ENCODE measurements around the gene PIP5K1A.
A peak's percentile ranks its signal among the peaks of the same experiment; 100 is the strongest.
"Not testable (repeated sequence)": the region's sequence is repeated elsewhere in the genome, so short reads cannot be mapped to it uniquely, and the experiment has no call there.

The PIP5K1A gene

DNA sequence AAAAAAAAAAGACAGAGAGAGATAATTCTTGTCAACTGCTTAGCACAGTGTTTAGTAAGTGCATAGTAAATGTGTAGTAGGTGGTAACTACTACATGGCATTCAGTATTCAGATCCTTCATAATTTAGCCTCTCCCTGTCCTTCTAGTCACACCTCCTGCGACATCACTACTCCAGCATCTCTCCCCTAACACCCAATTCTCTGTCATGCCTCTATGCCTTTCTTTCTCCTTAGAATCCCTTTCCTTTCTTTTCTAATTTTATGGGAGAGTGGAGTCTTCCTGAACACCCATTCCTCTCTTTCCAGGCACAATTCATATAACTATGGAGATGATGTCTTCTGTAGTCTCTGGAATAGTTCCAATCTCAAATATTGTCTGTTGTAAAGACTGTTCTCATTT is 4.5 kb upstream of the PIP5K1A start:
- no peak for DNase-seq

DNA sequence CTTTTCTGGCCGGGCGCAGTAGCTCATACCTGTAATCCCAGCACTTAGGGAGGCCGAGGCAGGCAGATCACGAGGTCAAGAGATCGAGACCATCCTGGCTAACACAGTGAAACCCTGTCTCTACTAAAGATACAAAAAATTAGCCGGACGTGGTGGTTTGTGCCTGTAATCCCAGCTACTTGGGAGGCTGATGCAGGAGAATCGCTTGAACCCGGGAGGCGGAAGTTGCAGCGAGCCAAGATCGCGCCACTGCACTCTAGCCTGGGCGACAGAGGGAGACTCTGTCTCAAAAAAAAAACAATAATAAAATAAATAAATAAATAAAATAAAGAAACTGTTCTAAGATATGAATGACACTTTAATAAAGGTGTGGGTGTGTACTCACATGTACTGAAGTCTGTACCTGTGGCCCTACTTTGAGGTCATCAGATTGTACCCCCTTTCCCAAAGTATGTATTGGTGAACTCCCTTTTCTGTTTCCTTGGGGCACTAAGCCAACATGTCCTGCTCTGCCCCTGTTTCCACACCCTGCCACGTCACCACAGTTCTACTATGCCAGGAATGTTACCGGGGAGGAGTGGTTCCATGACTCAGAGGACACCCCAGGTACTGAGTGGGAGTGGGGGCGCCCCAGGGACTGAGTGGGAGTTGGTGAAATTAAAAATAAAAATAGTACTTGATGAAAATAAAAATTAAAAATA is 3.3 kb upstream of the PIP5K1A start:
- not testable (repeated sequence) for DNase-seq

DNA sequence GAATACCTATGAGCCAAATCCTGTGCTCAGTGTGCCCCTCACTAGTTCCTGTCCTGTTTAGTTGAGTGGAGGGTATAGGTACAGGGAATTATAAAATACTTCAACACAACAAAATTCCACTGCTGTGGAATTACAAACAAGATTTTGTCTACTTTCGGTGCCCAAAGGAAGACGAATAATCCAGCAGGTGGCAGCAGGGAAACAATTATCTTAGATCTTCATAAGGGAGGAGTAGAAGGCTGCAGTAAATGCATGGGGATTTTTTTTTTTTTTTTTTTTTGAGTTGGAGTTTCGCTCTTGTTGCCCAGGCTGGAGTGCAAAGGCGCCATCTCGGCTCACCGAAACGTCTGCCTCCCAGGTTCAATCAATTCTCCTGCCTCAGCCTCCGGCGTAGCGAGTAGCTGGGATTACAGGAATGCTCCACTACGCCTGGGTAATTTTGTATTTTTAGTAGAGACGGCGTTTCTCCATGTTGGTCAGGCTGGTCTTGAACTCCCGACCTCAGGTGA is 2.0 kb upstream of the PIP5K1A start:
- peak; percentile 38 for DNase-seq

DNA sequence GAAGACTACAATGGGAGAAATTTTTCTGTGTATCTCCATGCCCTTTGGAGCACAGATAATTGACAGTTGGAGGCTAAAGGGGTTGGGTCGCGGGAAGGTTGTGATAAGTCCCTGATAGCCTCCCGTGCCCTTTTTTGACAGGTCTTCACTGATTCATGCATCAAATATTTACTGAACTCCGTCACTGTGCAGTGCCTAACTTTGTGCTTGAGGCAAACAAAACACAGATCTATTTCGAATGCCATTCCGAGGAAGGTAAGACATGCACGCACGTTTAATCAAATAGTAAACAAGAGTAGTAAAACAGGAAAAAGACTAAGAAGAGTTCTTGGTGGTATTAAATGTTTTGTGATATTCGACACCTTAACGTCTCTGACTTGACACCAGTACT is 494 bp upstream of the PIP5K1A start:
- no peak for DNase-seq

DNA sequence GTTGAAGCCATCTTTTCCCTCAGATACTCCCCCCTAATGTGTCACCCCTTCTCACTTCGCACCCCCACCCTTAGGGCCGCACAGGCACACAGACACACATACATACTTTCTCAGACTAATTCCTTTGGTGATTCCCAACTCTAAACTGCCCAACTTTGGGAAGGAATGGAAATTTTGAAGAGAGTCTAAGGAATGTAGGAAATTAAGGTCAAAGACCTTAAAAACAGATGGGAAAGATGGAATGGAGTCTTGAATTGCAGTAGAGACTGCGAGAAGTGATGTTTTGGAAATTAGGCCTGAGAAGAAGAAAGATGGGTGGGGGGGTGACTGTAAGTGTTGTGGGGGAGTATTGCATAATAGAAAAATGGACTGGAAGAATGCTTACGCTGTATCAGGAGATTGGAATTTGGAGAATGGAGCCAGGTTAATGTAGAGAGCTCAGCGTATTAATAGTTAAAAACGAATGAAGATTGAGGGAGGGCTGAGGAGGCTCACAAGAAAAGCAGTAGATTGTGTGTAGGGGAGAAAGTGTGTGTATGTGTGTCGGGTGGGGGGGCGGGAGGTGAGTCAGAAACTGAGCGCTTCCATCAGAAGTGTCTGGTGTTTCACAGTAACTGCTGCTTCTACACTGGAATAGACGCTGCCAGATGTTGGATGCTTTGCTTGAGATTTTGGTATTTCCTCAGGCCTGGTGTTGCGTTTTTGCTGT is 1.7 kb downstream of the PIP5K1A start:
- no peak for DNase-seq

DNA sequence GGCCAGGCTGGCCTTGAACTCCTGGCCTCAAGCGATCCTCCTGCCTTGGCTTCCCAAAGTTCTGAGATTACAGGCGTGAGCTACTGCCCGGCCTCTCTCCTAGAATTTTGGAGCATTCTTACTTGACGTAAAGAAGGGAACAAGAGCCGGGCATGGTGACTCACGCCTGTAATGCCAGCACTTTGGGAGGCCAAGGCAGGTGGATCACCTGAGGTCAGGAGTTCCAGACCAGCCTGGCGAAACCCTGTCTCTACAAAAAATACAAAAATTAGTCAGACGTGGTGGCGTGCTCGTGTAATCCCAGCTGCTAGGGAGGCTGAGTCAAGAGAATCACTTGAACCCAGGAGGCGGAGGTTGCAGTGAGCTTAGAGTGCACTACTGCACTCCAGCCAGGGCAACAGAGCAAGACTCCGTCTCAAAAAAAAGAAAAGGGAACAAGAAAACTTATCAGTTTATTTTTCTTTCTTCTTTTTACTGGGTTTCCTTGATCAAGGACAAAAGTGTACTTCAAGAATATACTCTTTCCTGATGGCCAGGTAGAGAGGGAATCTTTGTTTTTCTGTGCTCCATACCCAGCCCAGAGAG is 7.1 kb downstream of the PIP5K1A start:
- DNase-seq = not testable (repeated sequence)

DNA sequence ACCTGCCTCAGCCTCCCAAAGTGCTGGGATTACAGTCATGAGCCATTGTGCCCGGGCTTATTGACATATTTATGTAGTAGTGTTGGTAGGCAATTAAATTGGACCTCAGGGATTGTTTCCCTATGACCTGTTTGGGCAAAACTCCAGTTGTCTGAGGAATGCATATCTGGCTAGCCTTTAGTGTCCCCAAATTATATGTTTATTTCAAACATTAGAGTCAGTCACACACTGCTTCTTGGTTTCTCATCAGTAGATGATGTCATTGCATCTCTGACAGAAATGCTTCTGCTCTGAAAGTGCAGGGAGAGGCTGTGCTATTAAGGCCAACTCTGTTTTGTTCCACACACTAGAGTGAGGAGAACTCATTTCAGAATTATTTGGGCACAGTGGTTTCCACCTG is 12.5 kb downstream of the PIP5K1A start:
- DNase-seq = no peak

DNA sequence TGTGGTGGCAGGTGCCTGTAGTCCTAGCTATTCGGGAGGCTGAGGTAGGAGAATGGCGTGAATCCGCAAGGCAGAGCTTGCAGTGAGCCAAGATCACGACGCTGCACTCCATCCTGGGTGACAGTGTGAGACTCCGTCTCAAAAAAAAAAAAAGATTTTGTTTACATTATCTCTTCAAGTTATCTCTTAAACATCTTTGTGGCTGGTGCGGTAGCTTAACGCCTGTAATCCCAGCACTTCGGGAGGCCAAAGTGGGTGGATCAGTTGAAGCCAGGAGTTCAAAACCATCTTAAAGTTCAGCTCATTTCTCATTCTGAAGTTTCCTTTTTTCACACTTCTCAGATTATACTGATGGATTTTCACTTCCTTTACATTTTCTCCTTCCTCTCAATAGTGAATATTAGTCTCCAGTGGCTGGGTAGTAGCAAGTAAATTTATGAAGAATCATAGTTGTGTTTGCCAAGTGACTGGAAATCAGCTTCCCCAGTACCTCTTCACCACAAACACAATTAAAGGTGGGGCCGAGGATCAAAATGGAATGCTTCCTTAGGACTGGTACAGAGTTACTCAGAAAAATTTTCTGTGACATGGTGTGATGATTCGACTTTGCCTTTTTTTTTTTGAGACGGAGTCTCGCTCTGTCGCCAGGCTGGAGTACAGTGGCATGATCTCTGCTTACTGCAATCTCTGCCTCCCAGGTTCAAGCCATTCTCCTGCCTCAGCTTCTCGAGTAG is 13.8 kb downstream of the PIP5K1A start:
- DNase-seq = no peak

DNA sequence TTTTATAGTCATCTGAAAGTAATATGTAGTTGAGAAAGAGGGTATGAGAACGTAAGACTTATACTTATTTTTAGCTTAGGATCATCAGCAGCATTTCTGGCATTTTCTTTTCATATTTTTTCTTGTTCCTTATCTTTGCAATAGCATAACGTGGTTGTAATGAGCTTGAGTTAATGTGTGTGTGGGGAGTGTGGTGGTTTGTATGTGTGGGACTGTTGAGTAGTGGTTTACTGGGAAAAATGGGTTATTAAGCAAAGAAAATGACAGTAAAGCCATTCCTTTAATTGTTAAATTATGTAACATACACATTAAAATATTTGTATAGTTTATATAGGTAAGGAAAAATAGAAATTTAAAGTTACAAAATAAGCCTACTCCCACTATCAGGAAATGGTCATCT is 15.2 kb downstream of the PIP5K1A start:
- DNase-seq = no peak

DNA sequence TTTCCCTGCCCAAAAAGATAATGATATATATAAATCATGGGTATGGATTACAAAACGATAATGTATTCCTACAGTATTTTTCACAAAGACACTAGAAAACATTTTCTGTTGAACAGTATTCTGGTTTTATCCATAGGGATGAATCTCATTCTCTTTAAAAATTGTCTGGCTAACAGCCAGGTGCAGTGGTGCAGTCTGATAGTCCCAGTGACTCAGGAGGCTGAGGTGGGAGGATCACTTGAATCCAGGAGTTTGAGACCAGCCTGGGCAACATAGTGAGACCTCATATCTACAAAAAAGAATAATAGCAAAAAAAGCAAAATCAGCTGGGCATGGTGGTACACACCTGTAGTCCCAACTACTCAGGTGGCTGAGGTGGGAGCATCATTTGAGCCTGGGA is 23.3 kb downstream of the PIP5K1A start:
- no peak for DNase-seq

DNA sequence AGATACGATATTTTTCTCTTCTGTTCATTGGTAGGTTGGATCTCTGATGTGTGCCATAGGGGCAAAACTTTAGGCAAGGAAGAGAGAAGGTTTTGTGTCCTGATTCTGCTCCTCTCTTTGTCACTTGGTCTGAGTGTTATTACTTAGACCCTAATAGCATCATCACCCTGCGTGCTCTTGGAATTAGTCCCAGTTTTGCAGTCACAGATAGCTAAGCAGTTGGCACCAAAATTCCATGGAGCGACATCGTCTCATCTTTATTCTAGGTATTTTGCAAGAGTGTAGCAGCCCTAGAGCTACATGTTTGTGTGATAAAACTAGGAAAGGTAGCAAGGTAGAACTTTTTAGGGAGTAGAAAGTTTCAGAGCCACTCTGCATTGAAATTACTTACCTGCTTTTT is 23.8 kb downstream of the PIP5K1A start:
- DNase-seq = no peak

DNA sequence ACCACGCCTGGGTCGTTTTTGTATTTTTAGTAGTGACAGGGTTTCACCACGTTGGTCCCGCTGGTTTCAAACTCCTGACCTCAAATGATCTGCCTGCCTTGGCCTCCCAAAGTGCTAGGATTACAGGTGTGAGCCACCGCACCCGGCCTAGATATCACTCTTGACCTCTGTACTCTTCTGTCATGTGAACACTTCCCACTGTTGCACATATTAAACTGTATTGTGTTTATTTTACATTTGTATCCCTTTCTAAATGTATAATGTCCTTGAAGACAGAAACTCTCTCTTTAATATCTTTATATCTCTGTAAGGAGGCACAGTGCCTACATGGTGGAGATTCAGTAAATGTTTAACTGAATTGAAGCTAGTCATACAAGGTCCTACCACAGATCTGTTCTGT is 36.9 kb downstream of the PIP5K1A start:
- DNase-seq = no peak

DNA sequence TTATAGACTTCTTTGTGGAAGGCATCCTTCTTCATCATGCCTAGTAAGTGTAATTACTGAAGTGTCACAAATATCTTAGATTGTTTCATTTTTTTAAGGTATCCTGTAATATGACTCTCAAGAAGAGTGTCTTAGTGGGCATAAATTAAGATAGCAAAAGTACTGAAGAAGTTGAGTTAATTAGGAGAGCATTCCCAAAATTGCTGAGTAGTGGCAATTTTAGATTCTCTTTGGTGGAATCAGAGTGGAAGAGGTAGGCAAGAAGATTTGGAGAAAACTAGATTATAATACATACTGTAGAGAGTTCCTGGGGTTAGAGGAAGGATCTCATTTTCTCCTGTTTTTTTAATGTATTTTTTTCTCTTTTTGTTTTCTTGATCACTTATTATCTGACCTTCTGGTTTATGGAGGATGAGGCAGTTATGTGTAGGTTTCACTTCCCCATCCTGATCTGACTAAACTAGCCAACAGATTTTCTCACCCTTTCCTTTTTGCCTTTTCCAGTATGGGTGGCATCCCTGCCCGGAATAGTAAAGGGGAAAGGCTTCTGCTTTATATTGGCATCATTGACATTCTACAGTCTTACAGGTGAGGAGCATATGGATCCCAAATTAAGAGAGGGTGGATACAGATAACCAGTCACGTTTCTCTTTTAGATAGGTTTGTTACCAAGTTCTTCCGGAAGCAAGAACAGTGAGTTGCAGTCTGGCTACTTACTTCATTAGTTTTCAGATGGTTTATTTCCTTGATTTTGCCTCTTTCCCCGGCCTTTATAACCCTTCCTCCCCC is 39.5 kb downstream of the PIP5K1A start:
- DNase-seq = no peak

DNA sequence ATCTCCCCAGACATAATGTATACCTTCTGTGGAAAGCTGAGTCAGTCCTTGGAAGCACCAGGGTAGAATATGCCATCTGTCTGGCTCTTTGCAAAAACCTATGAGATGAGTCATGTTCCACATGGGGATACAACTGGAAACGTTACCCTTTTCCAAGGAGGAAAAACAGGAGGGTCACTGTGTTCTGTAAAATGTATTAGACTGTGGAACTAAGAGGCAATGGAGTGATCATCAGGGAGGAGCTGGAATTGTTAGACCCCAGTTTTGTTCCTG is 40.1 kb downstream of the PIP5K1A start:
- no peak for DNase-seq

DNA sequence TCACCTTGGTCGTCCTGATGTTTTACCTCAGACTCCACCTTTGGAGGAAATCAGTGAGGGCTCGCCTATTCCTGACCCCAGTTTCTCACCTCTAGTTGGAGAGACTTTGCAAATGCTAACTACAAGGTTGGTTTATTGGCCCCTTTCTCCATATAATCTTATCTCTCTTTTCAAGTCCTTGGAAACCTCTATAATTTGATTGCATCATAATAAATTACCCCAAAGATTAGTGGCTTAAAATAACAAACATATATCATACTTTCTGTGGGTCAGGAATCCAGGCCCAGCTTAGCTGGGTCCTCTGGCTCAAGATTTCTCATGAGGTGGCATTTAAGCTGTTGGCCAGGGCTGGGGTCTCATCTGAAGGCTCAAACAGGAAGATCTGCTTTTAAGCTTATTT is 44.1 kb downstream of the PIP5K1A start:
- DNase-seq = no peak

DNA sequence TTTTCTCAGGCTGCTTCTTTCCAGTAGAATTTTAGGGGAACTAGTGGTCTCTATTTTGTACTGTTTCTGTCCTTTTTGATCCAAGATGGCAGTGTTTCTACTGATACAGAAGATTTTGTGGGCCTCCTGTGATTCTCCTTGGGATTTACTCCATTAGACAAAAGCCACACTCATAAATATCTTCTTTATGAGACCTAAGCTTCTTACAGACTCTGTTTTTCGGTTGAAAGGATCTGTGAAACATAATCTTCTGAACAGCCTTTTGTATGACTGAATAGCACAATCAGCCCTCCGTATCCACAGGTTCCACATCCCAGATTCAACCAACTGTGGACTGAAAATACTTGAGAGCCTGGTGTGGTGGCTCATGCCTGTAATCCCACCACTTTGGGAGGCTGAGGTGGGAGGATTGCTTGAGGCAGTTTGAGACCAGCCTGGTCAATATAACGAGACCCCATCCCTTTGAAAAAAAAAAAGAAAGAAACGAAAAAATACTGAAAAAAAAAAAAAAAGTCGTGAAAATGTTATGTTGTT is 45.4 kb downstream of the PIP5K1A start:
- DNase-seq = no peak

DNA sequence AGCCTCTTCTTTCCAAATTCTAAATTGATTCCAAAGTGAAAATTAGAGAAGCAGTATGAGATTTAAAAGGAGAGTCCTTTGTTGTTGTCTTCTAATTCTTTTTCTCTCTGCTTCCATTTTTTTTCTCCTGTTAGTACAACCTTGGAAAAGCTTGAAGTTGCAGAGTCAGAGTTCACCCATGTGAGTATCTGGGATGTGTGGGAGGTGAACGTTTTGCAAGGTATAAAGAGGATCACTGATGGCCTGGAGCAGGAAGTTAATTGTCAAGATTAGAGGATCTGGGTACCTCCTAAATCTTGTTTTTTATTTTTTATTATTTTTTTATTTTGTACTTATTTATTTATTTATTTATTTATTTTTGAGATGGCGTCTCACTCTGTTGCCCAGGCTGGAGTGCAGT is 48.4 kb downstream of the PIP5K1A start:
- no peak for DNase-seq

DNA sequence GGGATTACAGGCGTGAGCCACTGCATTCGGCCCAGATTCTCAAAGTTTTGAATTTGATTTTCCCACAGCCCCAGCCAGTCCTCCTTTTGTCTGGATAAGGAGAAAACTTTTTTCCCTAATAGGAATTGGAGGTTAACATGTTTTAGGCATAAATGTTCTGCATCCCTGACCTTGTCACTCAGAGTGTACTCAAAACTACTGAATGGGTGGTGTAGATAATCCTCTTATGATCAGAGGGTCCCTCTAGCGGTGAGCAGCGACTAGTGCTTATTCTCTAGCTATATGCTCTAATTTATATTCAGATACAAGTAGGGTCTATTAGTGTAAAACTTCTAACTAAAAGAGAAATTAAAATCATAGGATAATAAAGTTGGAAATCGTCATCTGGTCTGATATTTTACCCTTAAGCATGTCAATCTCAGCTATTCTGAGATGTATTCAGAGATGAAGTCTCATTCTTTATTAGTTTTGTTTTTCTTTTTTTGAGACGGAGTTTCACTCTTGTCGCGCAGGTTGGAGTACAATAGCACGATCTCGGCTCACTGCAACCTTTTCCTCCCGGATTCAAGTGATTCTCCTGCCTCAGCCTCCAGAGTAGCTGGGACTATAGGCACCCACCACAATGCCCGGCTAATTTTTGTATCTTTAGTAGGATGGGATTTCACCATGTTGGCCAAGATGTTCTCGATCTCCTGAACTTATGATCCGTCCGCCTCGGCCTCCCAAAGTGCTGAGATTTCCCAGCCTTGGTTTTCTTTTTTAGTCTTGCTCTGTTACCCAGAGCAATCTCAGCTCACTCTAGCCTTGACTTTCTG is 53.5 kb downstream of the PIP5K1A start:
- peak; percentile 45 for DNase-seq

DNA sequence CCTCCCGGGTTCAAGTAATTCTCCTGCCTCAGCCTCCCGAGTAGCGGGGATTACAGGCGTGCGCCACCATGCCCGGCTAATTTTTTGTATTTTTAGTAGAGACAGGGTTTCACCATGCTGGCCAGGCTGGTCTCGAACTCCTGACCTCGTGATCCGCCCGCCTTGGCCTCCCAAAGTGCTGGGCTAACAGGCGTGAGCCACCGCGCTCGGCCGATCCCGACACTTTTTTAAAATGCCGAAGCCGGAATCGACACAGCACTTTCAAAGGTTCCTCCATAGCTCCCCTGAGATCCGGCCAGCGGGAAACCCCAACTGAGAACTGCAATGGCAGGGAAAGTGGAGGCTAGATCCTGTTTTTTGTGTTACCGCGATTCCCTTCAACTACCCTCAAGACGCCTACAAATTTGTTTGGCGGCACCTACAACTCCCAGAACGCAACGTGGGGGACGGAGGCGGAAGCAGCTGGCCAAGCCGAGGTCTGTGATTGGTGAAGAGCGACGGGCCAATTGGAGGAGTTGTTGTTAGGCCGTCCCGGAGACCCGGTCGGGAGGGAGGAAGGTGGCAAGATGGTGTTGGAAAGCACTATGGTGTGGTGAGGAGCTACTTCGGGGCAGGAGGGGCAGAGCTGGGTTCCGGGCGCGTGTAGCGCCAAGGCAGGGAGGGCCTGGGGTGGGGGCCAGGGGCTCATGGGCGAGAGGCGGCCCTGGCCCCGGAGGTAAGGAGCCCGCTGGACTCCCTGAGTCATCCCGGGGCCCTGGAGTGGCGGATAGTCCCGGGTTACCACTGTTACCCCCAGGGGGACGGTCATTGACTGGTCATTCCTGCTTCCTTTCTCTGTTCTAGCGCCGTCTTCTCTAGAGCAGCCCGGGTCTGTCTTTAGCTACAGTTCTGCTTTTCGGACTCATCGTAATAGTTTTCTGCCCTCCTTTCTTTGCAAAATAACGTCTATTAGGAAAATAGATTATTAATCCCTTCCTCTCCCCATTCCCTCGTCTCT is 56.2 kb downstream of the PIP5K1A start, which contains the start of gene PSMD4:
Gene PSMD4 (plus strand): TSS at position 518 of the 997 bp plus-strand sequence. CDS start 49 bp downstream, at position 567.
- peak; percentile 89 for DNase-seq

DNA sequence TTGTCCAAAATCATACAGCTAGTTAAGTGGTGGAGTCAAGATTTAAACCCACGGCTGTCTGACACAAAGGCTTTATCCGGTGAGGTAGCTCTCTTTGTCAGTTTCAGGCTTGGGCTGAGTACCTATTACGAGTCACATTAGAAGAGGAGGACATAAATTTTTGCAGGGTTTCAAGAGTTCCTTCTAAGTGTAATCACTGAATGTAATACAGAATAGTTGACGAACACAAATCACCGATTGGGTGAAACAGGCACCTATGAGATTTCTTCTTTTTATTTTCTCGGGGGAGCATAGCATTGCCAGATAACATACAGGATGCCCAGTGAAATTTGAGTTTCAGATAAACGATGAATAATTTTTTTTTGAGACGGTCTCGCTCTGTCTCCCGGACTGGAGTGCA is 57.0 kb downstream of the PIP5K1A start:
- DNase-seq = no peak
